Measurements from ENCODE around the gene MAPRE3.

- TF ChIP-seq EZH2 (IDR thresholded peaks at IDR 0.05; ENCODE audit: low read length, missing control alignments) = no peak
- TF ChIP-seq CTCF (conservative IDR thresholded peaks at IDR 0.05 in 1 of 2, IDR thresholded peaks at IDR 0.05 in 1 of 2; ENCODE audit: low read depth in 1 of 2, low read length in 2 of 2) = no peak
Measured at GRCh38 chr2:27049422-27050280, 79.2 kb downstream of the MAPRE3 start.

Measured in fibroblast of lung (primary cell).